Effector memory CD8-positive, alpha-beta T cell (primary cell): ENCODE data around the gene RPS21.

ENCODE experiments used
- ATAC-seq: fragments of 150-1000 bp; cut with Tn5 transposase; replicated peaks from 2 replicates; pipeline ENCODE4 v1.10.0; 2021; ENCODE audit warnings: mild to moderate bottlenecking, moderate library complexity
- DNase-seq, 3 experiments: peaks; one replicate each; pipeline ENCODE4 v3.0.0; 2021
- H3K27ac Mint-ChIP-seq, 2 donors: one replicate each; pipeline ENCODE4 v1.8.0; 2022; ENCODE audit warnings: mild to moderate bottlenecking in 2 of 2, mixed read lengths in 2 of 2, moderate library complexity in 2 of 2
- H3K27me3 Mint-ChIP-seq, 2 donors: one replicate each; pipeline ENCODE4 v1.8.0; 2022; ENCODE audit warnings: mixed read lengths in 2 of 2
- H3K36me3 Mint-ChIP-seq: one replicate; pipeline ENCODE4 v1.8.0; 2022; ENCODE audit warnings: mild to moderate bottlenecking, moderate library complexity, mixed read lengths; ENCODE audit not compliant: insufficient read depth
- H3K4me1 Mint-ChIP-seq, 2 donors: one replicate each; pipeline ENCODE4 v1.8.0; 2022; ENCODE audit warnings: low read depth in 2 of 2, mixed read lengths in 2 of 2
- H3K4me3 Mint-ChIP-seq, 2 donors: one replicate each; pipeline ENCODE4 v1.8.0; 2022; ENCODE audit warnings: mild to moderate bottlenecking in 2 of 2, mixed read lengths in 2 of 2, moderate library complexity in 2 of 2
- H3K9me3 Mint-ChIP-seq, 2 donors: one replicate each; pipeline ENCODE4 v1.8.0; 2022; ENCODE audit warnings: mixed read lengths in 2 of 2

Gene RPS21

DNA sequence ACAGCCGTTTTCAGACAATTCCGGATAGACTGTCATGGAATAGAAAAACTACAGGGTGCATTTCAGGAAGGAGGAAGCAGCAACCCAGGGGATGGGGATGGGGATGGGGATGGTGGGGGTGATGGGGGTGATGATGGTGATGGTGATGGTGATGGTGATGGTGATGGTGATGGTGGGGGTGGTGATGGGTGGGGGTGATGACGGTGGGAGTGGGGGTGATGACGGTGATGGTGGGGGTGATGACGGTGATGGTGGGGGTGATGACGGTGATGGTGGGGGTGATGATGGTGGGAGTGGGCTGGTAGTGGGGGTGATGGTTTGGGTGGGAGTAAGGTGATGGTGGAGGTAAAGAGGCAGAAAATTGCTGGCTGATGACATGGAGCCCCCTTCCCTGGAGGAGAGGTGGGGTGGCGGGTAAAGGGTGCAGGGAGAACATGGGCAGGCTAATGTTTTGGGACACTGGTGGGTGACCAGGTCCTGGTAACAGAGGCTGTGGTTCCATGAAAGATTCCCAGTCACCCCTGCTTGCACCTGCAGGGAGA is 37.3 kb upstream of the RPS21 start:
- Mint-ChIP-seq H3K27ac (no peak overlapping the region), H3K4me1 (no peaks in the 10 kb centered on the region), H3K27me3 (no peaks in the 10 kb centered on the region), H3K9me3 (peaks cover 5 to 8% of the 10 kb centered on the region in 2 donors), H3K4me3 (no peak overlapping the region), H3K36me3 (peaks cover 2% of the 10 kb centered on the region)
- ATAC-seq, result no peak
- DNase-seq, result no peak

DNA sequence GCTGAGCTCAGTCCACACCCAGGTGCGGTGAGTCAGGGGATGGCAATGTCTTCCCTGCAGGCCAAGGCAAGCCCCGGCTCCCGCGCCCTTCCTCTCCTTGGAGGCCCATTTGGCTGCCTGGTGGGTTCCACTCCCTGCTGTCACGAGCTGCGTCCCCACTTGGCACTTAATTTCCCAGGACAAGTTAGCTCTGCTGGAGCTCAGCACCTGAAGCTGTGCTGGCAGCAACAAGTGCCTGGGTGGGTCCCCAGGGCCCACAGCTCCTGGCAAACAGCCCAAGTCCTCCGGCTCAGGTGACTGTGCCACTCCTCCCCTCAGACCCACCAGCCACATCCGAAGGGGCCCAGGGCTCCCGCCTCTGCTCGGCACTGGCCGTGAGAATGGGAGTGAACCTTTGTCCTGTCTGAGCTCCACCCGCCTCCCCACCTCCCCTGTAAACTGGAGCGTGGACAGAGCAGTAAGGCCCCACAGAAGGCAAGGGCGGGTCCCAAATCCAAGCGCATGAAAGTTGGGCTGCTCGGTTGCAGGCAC is 36.7 kb upstream of the RPS21 start:
- Mint-ChIP-seq H3K9me3 (peaks cover 5 to 8% of the 10 kb centered on the region in 2 donors), H3K36me3 (peaks cover 2% of the 10 kb centered on the region), H3K27me3 (no peaks in the 10 kb centered on the region), H3K4me3 (no peak overlapping the region), H3K4me1 (no peaks in the 10 kb centered on the region), H3K27ac (no peak overlapping the region)
- DNase-seq (no peak), ATAC-seq (no peak)

DNA sequence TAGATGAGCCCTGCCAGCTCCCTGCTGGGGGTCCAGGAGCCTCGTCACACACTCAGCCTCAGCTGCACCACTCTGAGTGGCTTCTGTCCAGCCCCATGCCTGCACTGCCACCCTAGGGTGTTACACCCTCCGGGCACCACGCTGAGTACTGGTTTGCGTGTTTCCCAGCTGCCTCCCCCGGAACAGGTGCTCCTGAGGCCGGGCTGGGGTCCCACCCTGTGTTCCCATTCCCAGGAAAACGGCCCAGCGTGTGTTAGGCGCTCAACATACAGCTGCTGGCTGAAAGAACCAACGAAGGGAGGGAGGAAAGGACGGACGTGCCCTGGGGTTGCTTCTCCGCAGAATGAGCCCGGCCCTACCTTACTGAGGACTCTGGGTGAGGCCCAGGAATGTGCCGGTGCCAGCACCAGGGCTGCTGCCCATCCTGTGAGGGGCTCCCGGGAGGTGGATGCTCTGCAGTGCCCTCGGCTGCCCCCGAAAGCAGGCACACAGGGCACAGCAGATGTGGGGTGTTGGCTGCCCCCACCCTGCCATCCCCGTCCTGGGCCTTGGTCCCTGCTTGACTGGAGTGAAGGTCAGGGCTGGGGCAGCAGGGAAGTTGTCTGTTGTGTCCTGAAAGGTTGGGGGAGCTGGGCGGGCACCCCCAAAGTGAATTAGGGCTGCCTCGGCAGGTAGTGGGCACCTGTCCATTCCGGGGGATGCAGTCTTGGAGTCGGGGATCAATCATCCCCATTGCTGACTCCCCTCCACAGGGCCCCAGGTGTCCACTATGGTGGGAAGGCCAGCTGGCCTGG is 36.1 kb upstream of the RPS21 start:
- no peak overlapping the region for H3K4me3 Mint-ChIP-seq
- no peak for DNase-seq
- H3K9me3 Mint-ChIP-seq, result peaks cover 5 to 8% of the 10 kb centered on the region in 2 donors
- no peaks in the 10 kb centered on the region for H3K4me1 Mint-ChIP-seq
- peaks cover 2% of the 10 kb centered on the region for H3K36me3 Mint-ChIP-seq
- H3K27ac Mint-ChIP-seq, result no peak overlapping the region
- H3K27me3 Mint-ChIP-seq, result no peaks in the 10 kb centered on the region
- ATAC-seq, result no peak

DNA sequence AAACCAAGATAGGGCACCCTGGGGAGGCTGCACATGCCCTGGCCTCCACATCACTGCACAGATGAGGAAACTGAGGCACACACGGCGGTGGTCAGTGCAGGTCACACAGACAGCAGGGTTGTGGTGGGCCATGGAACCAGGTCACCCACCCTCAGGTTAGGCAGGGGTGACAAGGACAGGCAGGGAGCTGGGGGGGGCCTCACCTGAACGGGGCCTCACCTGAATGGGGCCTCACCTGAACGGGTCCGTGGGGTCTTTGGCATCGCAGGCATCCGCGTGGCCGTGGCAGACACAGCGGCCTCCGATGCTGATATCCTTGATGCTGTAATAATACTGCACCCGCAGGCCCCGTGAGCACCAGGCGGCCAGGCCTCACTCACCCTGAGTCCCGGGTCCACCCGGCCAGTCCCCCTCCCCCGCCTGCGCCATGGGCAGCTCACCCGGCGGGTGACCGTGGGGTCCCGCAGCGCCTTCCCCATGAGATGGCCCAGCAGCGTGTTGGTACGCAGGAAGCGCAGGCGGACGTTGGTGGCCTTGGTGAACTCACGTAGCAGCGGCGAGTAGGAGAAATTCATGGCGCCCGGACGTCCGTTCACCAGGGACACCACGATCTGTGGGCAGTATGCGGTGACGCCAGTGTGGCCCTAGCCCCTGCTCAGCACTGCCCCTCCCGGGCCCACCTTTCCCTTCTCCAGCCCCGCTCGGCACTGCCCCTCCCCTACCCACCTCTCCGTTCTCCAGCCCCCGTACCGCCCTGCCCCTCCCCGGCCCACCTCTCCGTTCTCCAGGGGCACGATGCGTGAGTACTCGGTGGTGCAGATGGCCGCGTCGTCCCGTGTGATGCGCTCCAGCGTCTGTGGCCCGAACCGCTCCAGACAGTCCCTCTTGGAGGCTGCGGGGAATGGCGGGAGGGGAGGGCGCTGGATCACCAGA is 35.2 kb upstream of the RPS21 start:
- Mint-ChIP-seq H3K36me3 (peaks cover 2% of the 10 kb centered on the region), H3K27me3 (no peaks in the 10 kb centered on the region), H3K4me1 (no peaks in the 10 kb centered on the region), H3K4me3 (no peak overlapping the region), H3K9me3 (peaks cover 5 to 8% of the 10 kb centered on the region in 2 donors), H3K27ac (no peak overlapping the region)
- ATAC-seq, result no peak
- no peak for DNase-seq

DNA sequence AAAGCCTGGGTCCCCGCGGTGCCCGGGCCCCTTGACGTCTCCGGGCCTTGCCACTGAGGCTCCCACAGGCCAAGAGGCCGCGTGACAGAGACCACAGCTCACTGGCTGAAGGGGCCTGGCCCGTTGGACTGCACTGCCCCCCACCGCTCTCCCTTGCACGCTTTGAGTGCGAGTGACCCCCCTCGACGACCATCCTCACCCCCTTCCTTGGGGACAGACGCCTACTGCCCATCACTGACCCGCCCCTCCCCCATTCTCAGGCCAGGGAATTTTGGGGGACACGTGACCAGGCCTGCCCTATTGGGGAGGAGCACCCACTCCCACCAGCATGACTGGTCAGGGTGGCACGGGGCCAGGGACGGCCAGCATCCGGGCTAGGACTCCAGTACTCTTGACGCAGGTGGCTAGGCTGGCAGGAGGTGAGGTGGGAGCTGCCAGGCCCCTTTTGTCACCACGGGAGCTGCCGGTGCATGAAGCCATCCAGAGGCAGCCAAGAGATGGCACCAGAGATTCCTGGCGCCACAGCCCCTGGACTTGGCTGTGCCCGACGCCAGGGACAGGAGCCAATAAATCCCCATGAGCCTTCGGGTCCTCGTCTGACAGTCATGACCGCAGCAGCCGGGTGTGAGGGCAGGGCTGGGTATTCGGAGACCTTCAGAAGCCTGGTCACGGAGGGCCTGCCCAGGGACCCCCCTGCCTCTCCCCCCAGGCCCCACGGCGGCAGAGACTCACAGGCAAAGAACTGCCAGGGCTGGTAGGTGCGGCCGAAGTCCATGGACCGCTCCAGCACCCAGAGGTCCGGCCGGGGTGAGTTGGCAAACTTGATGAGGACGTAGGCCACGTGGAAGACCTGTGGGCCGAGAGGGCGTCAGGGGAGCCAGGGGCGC is 34.3 kb upstream of the RPS21 start:
- Mint-ChIP-seq H3K4me1 (no peaks in the 10 kb centered on the region), H3K27me3 (no peaks in the 10 kb centered on the region), H3K27ac (no peak overlapping the region), H3K4me3 (no peak overlapping the region), H3K36me3 (peaks cover 2% of the 10 kb centered on the region), H3K9me3 (peaks cover 5 to 8% of the 10 kb centered on the region in 2 donors)
- ATAC-seq, result no peak
- DNase-seq, result no peak

DNA sequence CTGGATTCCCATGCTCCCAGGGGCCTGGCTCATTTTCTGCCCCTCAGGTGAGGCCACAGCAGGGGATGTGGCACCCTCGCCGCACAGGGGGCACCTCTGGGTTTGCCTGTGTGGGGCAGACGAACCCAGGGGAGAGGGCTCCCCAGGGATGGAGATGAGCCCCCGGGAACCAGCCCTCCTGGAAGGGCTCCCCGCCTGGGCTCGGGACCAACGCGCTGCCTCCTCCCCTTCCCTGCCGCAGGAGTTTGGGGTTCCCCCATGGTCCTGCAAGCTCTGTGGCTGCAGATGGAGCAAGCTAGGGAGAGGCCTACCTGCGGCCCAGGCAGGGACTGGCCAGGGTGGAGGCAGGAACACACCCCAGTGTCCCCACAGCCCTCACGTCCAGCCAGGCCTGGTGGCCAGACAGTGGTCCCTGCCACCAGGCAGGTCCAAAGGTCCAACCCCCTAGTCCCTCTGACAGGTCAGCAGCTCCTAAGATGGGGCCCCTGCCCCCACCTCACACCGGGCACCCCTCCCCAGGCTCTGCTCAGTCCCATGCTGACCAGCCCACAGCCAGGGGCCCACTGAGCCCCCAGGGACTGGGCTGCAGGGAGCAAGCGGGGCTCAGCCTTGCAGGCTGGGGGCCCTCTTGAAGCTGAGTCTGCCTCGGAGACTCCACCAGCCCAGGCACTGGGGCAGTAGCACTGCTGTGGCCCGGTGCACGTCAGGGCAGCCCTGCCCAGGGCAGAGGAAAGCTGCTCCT is 33.4 kb upstream of the RPS21 start:
- Mint-ChIP-seq H3K27ac (no peak overlapping the region), H3K4me3 (no peak overlapping the region), H3K36me3 (peaks cover 2% of the 10 kb centered on the region), H3K27me3 (no peaks in the 10 kb centered on the region), H3K4me1 (no peaks in the 10 kb centered on the region), H3K9me3 (peaks cover 5% of the 10 kb centered on the region in 2 donors)
- DNase-seq (no peak), ATAC-seq (no peak)

DNA sequence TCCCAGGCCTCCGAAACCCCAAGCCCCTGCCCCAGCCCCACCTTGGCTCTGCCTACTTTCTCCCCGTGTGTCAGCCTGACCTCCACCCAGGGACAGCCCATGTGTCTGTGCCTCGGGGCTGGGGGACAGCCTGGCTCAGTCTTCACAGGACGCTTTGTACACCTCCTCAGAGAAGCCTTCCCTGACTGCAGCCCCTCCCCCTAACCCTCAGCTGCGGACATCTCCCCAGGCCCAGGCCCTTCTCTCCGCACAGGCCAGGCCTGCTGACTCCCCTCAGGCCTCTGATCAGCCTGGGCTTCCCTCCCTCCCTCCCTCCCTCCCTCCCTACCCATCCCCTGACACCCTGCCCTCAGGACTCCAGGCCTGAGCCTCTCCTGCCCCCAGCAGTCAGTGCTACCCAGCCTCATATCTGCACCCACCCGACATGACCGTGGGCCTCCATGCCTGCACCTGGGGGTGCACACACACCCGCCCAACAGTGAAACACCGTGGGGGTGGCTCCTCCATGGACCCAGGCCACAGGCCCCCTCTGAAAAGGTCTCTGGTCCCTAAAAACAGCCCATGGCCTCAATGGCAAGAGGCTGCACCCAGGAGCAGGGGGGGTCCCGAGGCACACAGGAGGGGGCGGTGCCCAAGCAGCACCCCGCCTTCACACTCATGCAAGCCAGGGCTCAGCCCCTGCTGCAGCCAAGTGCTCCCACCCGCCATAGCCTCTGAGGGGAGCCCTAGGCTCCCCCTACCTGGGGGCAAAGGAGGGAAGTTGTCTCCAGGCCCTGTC is 32.7 kb upstream of the RPS21 start:
- DNase-seq (no peak), ATAC-seq (no peak)
- H3K4me1 Mint-ChIP-seq, result peaks cover 0 to 1% of the 10 kb centered on the region in 2 donors
- H3K27ac Mint-ChIP-seq, result no peak overlapping the region
- H3K36me3 Mint-ChIP-seq, result no peaks in the 10 kb centered on the region
- H3K4me3 Mint-ChIP-seq, result no peak overlapping the region
- H3K9me3 Mint-ChIP-seq, result peaks cover 0 to 2% of the 10 kb centered on the region in 2 donors
- no peaks in the 10 kb centered on the region for H3K27me3 Mint-ChIP-seq

DNA sequence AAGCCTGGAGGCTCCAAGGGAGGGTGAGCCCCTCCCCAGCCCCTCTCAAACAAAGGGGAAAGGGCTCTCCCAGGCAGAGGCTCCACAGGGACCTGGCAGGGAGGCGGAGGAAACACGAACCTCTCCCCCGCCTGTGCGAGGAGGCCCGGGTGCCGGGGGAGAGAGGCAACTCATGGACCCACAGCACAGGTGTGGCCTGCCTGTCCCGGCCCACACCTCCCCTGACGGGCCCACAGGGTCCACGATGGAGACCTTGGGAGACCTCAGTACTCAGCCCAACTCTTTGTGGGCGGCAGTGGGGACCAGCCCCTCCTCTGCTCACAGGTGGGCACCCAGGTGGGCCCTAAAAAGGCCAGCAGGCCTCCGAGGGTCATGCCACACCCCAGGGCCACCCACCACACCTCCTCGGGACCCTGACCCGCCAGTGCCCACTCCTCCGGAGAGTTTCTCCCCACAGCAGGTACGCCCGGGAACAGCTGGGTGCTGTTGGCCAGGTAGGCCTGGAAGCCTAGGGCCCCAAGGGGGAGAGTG is 32.0 kb upstream of the RPS21 start:
- no peak for ATAC-seq
- peaks cover 0 to 1% of the 10 kb centered on the region in 2 donors for H3K4me1 Mint-ChIP-seq
- H3K4me3 Mint-ChIP-seq, result no peak overlapping the region
- no peaks in the 10 kb centered on the region for H3K36me3 Mint-ChIP-seq
- no peaks in the 10 kb centered on the region for H3K27me3 Mint-ChIP-seq
- DNase-seq, result no peak
- no peaks in the 10 kb centered on the region for H3K9me3 Mint-ChIP-seq
- no peak overlapping the region for H3K27ac Mint-ChIP-seq

DNA sequence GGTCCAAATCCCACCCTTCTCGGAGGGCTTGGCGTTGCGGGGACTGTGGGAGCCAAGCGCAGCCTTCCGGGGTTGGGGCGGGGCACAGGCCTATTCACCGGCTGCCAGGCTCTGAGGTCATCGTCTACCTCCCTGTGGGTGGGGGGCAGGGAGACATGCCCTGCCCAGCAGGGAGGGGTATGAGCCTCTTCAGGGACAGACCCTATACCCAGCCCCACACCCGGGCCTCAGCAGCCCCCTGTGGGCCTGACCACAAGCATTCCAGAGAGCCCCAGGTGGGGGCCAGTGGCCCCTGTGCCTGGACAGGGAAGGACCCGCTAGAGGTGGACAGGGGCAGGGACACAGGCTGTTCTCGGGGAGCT is 31.4 kb upstream of the RPS21 start:
- no peaks in the 10 kb centered on the region for H3K9me3 Mint-ChIP-seq
- H3K36me3 Mint-ChIP-seq, result no peaks in the 10 kb centered on the region
- DNase-seq (no peak), ATAC-seq (no peak)
- no peak overlapping the region for H3K4me3 Mint-ChIP-seq
- no peaks in the 10 kb centered on the region for H3K27me3 Mint-ChIP-seq
- peaks cover 0 to 1% of the 10 kb centered on the region in 2 donors for H3K4me1 Mint-ChIP-seq
- H3K27ac Mint-ChIP-seq, result no peak overlapping the region

DNA sequence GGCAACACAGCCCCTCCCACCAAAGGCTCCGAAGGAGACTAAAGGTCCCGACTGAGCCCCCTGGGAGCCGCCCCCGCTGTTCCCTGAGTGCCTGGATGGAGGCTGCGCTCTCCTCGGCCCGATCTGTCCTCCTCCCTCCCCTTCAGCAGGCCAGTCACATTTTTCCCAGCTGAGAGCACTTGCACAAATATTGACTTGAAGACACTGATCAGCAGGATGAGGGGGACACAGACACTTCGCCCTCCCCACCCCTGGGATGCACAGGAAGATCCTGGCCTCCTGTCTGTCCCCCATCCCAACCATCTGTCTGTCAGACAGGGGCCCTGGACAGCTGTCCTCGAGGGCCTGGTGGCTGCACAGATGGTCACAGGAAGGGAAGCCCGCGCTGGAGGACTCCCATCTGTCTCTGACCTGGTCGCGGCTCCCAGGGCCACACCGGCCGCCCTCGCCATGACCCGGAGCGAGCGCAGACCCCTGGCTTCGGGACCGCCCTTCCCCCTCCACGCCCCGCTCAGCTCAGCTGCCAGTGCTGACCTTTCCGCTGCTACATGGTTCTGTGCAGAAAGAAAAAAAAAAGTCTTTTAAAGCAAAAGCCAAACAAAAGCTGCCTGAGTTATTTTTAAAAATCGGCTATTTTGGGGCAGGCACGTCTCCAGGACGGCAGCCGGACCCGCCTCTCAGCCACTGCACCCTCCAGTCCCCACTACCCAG is 30.9 kb upstream of the RPS21 start:
- Mint-ChIP-seq H3K27ac (no peak overlapping the region), H3K27me3 (no peaks in the 10 kb centered on the region), H3K4me1 (peaks cover 0 to 1% of the 10 kb centered on the region in 2 donors)

DNA sequence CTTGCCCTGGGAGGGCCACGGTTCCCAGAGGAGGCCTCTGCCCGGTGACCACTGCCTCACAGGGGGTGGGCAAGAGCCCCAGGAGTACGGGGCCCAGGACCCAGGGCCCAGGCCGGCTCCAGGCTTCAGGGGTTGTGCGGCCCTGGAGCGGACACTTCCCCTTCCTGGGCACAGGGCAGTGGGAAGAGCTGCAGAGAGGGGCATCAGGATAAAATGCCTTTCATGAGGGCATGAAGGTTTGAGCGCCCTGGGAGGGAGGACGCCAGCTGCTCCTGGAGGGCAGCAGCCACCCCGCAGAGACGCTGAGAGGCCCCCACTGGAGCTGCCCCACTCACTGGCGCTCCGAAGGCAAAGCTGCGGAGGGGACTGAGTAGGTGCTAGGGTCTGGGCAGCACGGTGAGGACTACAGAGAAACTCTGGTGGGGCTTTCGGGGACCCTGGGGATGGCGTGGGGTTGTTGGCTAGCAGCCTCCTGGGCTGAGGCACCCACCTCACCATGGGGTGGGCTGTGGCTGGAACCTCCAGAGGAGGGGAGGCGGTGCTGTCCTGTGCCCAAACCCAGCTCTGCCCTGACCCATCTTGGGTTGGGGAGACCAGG is 30.2 kb upstream of the RPS21 start:
- H3K4me1 Mint-ChIP-seq, result peaks cover 0 to 1% of the 10 kb centered on the region in 2 donors
- no peaks in the 10 kb centered on the region for H3K36me3 Mint-ChIP-seq
- H3K27ac Mint-ChIP-seq, result no peak overlapping the region
- H3K4me3 Mint-ChIP-seq, result no peak overlapping the region
- no peaks in the 10 kb centered on the region for H3K27me3 Mint-ChIP-seq
- no peak for DNase-seq
- ATAC-seq, result no peak
- H3K9me3 Mint-ChIP-seq, result no peaks in the 10 kb centered on the region

More for the DNA sequence above, 30.9 kb upstream of the RPS21 start:
- Mint-ChIP-seq H3K36me3 (no peaks in the 10 kb centered on the region), H3K4me3 (no peak overlapping the region), H3K9me3 (no peaks in the 10 kb centered on the region)
- no peak for DNase-seq
- ATAC-seq, result no peak
